Activated CD8-positive, alpha-beta memory T cell treated with anti-CD3 and anti-CD28 coated beads, Interleukin-2, amount 50 U/mL, for 1 hour (primary cell): Measurements from ENCODE around the gene LBH.
"Not testable (repeated sequence)": the region's sequence is repeated elsewhere in the genome, so short reads cannot be mapped to it uniquely, and the experiment has no call there.

Source experiments
- DNase-seq: peaks from one replicate; pipeline ENCODE4 v3.0.0-alpha.2; 2020; ENCODE audit errors: extremely low read depth

The LBH gene

DNA sequence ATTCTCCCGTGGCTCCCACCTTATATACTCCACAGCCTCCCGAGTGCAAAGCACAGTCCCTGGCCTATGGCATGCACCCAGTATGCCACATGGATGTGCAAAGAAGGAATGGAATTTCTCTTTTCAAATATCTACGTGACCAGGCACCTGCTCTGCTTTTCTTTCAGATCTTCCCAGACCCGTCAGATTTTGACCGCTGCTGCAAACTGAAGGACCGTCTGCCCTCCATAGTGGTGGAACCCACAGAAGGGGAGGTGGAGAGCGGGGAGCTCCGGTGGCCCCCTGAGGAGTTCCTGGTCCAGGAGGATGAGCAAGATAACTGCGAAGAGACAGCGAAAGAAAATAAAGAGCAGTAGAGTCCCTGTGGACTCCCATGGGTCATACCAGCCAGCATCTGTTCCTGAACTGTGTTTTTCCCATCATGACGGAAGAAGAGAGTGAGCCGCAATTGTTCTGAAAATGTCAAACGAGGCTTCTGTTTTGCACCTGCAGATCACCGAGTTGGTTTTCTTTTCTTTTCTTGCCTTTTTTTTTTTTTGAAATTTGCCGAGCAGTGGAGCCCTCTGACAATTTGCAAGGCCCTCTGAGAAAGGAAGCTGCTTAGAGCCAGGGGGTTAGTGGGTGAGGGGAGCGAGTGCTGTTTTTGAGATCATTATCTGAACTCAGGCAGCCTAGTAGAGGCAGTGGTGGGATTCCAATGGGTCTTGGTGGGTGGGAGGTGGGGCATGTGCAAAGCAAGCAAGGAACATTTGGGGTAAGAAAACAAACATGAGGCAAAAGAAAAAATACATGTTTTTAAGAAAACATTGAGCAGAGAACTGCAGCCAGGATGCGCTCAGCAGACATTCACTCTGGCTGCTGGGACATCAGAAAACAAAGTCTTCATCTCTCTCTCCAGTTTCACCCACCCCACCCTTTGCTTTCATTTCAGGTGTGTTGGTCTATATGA, 26.2 kb downstream of the LBH start:
- no peak for DNase-seq

- DNase-seq: no peak
These were observed 27.7 kb downstream of the LBH start for GRCh38 chr2:30259071-30259470.

GRCh38 chr2:30259827-30260679, 28.7 kb downstream of the LBH start:
- DNase-seq: no peak

DNA sequence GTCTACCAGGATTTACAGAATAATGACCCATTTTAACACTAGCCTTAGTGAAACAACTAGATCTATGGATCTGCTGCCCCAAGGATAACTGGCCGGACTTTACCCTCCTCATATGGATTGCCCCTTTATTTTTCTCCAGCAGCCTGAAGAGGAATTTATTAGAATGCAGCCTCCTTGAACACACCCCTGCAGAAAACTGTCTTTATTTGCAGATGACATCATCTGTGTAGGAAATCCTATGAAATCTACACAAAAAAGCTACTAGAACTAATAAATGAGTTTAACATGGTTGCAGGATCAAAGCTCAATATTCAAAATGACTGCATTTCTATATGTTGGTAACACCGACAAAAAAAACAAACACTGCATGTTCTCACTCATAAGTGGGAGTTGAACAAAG, 29.6 kb downstream of the LBH start:
- no peak for DNase-seq

DNA sequence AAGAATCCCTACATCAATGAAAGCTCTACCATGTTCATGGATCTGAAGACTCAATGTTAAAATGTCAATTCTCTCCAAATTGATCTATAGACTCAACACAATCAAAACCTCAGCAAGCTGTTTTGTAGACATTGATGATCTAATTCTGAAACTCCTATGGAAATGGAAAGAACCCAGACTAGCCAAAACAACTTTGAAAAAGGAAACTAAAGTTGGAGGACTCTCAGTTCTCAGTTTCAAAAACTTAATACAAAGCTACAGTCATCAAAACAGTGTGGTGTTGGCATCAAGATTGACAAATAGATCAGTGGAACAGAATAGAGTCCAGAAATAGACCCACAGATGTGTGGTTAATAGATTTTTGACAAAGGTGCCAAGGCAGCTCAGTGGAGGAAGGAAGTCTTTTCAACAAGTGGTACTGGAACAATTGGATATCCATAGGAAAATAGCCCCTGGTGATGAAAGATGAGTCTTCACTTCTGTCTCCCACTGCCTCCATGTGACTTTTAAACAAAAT, 30.4 kb downstream of the LBH start:
- DNase-seq: no peak

DNA sequence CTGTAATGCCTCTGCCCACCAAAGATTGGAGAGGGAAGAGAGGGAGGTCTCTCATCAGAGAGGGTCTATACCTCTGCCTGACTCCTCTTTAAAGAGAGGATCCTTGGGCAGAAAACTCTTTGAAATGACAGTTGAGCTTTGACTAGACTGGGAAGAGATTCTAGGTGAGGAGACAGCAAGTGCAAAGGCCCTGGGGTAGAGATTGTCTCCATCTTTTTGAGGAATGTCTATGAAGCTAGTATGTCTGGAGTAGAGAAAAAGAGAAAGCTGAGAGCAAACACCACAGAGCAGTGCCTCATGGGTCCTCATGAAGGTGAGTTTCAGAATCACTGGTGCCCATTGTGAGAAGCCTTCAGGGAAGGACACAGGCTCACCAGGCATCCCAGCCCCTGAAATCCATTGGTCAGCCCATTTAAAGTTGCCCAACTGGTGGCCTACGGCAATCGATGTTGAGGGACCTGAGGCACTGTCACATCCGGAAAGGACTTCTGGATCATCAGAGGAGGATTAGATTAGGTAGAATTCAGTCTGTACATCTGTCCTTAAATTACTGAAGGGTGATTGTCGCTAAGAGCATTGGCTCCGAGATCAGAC, 31.5 kb downstream of the LBH start:
- no peak for DNase-seq

DNA sequence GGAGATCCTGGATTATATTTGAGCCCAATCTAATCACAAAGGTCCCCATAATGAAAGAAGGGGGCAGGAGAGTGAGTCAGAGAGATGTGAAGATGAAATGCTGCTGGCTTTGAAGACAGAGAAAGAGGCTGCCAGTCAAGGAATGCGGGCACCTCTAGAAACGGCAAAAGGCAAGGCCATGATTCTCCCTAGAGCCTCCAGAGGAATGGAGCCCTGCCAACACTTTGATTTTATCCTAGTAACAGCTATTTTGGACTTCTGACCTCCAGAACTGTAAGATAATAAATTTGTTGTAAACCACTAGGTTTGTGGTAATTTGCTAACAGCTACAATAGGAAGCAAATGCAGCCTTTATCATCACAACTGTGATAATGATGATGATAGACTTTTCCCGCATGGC, 32.9 kb downstream of the LBH start:
- DNase-seq: no peak

- no peak for DNase-seq
These were observed 34.0 kb downstream of the LBH start for GRCh38 chr2:30265052-30266015.

DNA sequence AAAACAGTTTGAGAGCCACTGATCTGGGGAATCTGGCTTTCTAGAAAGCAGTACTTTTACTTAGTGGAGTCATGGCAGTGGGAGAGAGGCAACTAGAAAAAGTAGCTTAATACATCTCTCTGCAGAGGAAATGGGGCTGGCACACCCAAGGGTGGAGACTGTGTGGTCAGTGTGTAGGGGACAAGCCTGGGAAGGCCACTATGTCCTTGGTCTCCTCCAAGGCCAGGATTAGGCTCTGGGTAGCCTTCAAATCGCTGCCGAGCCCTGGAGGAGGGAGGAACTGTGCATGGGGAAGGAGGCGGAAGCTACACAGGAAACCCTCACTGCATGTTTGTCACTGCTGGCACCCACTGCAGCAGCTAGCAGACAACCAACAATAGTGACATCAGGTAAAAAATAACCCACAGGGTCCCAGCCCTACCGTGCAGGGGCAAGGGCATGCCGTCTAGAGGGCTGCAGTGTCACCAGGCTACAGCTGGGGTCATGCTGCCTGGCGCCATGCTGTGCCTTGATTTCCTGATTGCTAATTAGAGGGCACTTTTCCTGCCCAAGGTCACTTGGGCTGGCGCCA, 34.8 kb downstream of the LBH start:
- peak; percentile 43 for DNase-seq

GRCh38 chr2:30266705-30267104, 35.4 kb downstream of the LBH start:
- DNase-seq: no peak

DNA sequence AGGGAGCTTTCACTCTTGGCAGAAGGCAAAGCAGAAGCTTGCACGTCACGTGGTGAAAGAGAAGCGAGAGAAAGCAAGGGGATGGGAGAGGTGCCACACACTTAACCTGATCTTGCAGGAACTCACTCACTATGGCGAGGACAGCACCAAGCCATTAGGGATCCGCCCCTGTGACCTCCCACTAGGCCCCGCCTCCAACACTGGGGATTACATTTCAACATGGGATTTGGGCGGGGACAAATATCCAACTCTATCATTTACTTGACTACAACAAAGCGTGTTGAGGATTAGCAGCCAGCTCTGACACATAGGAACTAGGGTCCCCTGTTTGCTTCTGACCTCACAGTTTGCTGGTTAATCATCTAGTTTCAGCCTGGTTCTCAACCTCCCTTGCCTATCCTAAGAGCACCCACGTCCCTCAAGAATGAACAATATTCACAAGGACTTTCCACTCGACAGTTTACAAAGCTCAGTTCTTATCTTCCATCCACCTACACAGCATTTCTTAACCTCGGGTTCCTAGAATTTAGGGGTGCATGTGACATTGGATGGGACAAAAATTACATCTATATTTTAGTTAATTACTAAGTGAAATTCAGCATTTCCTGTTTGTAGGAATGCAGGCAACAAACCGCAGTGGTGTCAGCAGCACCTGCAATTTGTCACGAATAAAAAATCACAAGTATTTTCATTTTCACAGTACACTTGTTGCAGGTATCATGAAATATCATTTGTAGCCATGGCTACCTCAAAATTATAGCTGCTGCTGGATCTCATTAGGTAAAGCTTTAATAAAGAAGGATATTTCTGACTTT, 36.0 kb downstream of the LBH start:
- no peak for DNase-seq

DNA sequence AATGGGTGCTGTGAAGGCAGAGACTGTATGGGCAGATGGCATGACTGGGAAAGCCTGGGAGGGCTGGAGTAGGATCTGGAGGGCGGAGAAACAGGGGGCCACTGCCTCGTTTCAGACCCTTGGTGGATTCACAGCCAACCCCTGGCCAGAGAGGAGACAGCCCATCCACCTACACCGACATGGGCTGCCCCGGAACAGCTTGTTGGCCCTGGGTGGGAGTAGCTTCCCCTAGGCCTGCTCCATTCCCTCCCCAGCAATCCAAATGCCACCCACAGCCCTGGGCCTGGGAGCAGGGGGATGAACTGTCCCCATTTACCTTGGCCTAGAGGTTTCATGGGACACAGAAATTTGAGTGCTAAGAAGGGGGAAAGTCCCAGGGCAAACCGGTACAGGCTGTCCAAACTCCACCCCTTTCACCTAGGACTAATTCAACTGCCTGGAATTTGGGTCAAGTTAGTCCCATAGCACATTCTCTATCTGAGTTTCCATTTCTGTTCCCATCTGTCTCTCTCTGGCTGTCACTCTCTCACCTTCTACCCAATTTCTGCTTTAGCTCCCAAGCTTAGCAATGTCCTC, 37.0 kb downstream of the LBH start:
- DNase-seq: no peak

DNA sequence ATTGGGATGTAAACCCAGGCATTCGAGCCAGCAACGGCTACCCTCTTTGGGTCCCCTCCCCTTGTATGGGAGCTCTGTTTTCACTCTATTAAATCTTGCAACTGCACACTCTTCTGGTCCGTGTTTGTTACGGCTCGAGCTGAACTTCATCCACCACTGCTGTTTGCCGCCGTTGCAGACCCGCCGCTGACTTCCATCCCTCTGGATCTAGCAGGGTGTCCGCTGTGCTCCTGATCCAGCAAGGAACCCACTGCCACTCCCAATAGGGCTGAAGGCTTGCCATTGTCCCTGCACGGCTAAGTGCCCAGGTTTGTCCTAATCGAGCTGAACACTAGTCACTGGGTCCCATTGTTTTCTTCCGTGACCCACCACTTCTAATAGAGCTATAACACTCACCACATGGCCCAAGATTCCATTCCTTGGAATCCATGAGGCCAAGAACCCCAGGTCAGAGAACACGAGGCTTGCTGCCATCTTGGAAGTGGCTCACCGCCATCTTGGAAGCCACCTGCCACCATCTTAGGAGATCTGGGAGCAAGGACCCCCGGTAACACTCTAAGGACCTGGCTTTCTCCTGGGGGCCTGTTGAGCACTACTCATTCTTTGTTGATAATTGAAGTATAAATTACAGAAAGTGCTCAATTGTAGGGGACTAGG, 37.9 kb downstream of the LBH start:
- not testable (repeated sequence) for DNase-seq

- no peak for DNase-seq
These were observed 38.4 kb downstream of the LBH start for GRCh38 chr2:30269771-30270145.

DNA sequence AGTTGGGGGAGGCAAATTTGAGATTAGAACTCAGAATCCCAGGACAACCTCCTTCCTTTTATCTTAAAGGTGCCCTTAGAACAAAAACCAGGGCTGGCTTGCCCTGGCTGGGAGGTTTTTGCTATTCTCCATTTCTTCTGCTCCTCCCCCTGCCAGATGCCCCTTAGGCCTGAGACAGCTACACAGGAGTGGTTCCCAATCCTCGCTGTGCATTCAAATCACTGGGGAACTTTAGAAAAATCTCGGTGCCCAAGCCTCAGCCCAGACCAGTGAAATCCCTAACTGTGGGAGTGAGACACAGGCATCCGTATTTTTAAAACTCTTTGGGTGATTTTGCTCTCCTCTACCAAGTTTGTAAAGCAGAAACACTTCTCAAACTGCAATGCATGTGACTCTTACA, 38.8 kb downstream of the LBH start:
- no peak for DNase-seq

DNA sequence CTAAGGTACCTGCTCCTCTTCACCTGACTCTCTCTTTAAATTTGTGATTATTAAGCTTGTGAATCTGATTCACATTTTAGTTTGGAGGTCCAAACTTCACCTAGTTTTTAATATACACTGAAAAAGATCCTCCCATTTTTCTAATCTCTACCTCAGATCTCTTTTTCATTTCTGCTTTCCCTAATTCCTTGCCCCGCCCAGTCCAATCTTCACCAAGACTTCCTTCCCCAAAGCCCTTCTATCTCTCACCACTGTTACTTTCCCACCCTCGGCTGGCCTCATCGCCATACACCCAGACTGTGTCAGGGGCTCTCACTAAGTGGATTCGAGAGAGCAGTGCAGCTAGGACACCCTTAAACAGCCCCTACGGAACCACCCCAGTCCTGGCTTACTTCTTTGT, 40.0 kb downstream of the LBH start:
- no peak for DNase-seq

DNA sequence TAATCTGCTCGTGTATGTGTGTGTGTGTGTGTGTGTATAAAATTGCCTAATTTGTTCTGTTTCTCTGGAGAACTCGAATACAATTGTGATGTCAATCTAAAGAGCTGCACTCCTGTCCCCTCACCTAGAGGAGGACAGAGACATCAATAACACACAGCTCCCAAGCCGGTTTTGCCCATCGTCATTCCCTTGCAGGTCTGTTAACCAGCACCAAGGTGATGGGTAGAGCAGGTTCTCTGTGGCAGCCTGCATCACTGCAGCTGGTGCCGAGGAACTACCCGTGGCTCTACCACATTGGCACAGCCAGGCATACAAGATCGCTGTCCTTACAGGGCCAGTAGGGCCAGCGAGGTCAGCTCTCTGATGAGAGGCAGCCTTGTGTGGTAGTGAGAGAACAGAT, 41.0 kb downstream of the LBH start:
- no peak for DNase-seq

DNA sequence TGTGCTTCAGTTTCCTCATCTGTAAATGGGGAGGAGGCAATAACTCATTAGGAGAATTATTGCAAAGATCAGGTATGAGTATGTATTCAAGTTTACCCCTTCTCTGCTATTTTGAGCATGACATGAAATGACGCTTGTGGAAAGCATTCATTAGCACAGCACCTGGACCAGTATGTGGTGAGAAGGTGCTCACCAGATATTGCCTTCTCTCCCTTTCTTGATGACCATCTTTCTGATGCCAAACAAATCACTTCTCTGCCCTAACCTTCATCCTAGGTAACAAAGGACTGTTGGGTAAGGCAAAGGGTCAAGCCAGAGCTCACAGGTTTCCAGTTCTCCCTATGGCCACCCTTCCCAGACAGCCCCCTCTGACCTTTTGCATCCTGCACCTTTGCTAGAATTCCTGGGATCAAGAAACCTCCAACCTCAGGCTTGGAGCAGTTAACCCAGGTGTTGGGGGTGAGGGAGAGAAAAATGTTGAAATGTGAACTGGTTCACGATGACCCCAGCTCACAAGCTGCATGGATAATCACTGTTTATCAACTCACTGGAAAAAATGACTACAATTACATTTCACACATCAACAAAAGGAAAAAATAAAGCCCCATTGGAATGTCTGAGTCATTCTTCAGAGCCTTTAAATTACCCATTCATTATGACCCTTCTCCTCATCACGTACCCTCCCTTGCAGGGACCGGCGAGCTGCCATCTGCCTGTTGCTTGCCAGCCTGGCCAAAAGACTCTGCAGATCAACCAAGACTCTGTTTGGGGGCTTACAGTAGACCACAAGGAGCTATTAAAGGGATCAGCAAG, 41.6 kb downstream of the LBH start:
- DNase-seq: no peak
